A204.1 (cell line): ENCODE data around the gene KCNN1.
"Not testable (repeated sequence)": the region's sequence is repeated elsewhere in the genome, so short reads cannot be mapped to it uniquely, and the experiment has no call there.

Source experiments
- FAIRE-seq: peaks from 2 replicates; lab custom pipeline; 2012; peaks lifted over from hg19 to GRCh38; lab: Jason Lieb, UNC

KCNN1 gene

DNA sequence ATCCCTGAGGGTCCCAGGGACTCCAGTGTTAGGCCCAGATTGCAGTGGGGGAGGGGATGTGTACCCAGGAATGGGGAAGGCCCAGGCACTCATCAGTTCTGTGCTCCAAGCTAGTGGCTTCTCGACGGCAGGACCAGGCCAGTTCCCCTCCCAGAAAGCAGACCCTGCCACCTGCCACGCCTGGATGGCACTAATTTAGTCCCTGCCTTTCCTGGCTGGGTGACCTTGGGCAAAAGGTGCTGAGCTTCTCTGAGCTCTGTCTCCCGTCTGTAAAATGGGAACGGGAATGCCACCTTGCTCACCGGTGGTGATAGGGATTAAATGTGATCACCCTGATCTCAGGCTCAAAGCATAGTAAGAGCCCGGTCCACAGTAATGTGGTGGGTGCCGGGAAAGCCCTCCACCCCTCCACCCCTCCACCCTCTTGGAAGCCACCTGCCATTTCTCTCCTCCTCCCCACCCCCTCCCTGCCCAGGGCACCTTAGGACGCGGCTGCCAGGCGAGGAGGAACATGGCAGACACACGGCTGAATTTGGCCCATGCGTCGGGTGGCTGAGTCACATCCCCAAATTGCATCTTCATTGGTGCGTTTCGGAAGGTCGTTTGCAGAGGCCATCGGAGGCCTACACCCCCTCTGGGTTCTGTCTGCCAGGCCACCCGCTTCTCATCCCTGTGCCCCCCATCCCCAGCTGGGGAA is 2.3 kb downstream of the KCNN1 start:
- no peak for FAIRE-seq

GRCh38 chr19:17972230-17972629 is 5.3 kb downstream of the KCNN1 start:
- FAIRE-seq, result no peak

DNA sequence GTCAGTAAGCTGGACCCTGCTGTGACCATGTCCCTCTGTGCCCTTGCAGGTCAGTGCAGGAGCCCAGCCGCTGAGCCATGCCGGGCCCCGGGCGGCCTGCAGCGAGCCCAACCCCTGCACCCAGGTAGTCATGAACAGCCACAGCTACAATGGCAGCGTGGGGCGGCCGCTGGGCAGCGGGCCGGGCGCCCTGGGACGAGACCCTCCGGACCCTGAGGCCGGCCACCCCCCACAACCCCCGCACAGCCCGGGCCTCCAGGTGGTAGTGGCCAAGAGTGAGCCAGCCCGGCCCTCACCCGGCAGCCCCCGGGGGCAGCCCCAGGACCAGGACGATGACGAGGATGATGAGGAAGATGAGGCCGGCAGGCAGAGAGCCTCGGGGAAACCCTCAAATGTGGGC is 6.9 kb downstream of the KCNN1 start:
- no peak for FAIRE-seq

GRCh38 chr19:17974551-17974950 is 7.6 kb downstream of the KCNN1 start:
- no peak for FAIRE-seq

DNA sequence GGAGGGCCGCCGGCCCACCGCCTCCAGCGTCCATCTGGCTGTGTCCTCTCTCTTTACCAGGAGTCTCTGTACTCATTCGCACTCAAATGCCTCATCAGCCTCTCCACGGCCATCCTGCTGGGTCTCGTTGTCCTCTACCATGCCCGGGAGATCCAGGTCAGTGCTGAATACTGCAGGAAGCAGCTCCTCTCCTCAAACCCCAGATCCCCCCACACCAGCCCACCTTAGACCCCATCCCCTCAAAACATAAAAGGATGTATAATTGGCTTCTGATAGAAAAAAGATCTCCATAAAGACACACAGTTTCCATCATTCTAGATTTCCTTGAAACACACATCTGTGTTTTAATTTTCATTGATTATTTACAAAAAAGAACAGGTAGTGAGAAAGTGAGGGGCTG is 8.1 kb downstream of the KCNN1 start:
- no peak for FAIRE-seq

DNA sequence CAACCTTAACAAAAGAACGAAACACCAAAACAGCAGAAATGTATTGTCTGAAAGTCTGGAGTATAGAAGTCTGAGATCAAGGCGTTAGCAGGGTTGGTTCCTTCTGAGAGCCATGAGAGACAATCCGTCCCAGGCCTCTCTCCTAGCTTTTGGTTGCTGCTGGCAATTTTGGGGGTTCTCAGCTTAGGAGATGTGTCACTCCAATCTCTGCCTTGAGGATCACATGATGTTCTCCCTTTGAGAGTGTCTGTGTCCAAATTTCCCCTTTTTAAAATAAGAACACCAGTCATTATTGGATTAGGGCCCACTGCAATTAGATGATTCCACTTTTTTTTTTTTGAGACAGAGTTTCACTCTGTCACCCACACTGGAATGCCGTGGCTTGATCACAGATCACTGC is 10.1 kb downstream of the KCNN1 start:
- no peak for FAIRE-seq

DNA sequence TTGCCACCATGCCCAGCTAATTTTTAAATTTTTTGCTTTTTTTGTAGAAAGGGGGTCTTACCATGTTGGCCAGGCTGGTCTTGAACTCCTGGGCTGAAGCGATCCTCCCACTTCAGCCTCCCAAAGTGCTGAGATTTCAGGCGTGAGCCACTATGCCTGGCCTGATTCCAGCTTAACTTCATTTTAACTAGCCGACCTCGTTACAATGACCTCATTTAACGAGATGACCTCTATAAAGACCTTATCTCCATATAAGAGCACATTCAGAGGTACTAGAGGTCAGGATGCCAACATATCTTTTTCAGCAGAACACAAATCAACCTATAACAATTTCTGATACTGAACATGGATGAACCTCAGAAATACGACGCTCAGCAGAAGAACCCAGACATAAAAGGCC is 10.6 kb downstream of the KCNN1 start:
- FAIRE-seq, result no peak

DNA sequence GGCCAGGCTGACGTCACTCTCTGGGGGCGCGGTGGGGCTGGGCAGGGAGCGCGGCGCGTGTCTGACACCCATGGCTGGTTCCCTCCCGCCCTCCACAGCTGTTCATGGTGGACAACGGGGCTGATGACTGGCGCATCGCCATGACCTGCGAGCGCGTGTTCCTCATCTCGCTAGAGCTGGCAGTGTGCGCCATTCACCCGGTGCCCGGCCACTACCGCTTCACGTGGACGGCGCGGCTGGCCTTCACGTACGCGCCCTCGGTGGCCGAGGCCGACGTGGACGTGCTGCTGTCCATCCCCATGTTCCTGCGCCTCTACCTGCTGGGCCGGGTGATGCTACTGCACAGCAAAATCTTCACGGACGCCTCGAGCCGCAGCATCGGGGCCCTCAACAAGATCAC is 14.7 kb downstream of the KCNN1 start:
- FAIRE-seq, result no peak

DNA sequence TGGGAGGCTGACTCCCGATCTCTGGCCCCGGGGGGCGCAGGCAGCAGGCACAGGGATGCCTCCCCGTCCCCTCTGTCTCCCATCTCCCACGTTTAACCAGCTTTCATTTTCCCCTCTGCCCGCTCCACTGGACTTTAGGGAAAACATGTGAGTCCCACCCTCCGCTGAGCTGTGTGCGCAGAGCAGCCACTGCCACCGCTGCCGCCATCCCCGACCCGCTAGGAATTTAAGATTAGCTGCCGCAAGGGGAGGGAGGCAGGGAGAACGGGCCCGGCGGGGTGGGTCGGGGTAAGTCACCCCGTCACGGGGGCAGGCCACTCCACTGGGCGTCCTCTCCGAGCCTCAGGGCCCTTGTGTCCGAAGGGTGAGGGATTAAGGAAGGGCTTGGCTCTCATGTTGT is 15.5 kb downstream of the KCNN1 start:
- no peak for FAIRE-seq

DNA sequence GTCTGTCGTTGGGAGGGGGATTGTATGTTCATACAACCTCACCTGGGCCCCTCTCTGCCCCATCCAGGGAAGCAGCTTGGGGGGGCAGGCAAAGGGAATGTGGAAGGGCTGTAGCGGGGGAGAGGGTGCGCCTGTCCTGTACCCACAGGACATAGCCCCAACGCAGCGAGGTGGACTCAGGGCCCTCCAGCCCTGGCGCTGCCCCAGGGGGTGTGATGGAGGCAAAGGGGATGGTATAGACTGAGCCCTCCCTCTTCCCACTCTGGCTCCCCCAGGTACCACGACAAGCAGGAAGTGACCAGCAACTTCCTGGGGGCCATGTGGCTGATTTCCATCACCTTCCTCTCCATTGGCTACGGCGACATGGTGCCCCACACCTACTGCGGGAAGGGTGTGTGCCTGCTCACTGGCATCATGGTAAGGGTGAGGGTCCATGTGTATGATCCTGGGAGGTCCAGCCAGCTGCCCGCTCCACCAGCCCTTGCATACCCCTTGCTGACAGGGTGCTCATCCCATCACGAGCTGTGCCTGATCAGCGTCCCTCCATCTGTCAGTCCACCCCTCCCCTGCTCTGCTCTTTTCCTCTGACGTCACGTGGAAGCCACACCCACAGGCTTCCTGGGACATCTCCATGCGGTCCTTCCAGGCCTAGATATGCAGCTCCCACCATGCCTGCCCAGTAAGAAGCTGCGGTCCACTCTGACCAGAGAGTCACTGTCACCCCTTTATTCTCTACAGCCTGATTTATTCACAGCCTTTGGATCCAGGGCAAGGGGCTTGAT is 18.3 kb downstream of the KCNN1 start:
- FAIRE-seq, result no peak

DNA sequence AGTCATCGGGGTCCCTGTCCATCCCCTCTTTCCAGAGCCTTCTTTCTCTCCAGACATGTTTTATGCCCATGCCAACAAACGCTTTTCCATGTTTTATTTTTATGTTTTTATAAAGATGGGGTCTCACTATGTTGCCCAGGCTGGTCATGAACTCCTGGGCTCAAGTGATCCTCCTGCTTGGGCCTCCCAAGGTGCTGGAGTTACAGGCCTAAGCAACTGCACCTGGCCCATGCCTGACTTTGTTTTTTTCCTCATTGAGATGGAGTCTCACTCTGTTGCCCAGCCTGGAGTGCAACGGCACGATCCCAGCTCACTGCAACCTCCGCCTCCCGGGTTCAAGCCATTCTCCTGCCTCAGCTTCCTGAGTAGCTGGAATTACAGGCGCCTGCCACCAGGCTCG is 19.7 kb downstream of the KCNN1 start:
- FAIRE-seq, result not testable (repeated sequence)

- FAIRE-seq, result no peak
Observed at GRCh38 chr19:17988161-17988560, 21.3 kb downstream of the KCNN1 start.

DNA sequence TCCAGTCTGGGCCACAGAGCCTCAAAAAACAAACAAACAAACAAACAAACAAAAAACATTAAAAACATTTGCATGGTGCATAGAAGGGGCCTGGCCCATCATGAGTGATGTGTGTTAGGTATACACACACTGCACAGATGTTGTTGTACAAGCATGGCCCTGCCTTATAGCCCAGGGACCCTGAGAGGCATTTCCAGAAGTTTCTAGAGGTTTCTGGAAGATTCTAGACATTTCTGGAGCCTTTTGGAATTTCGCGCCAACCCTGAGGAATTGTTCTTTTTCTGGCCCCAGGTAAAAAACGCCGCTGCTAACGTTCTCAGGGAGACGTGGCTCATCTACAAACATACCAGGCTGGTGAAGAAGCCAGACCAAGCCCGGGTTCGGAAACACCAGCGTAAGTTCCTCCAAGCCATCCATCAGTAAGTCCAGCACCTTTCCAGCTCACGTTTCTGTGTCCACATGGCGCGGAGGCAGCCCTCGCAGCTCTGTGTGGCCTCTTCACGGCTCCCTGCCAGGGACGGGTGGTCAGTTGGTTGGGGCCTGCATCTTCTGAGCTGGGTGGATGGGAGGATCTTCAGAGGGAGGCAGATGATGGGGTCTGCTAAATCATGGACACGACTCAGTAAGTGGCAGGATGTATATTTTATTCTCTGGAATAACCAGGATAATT is 22.7 kb downstream of the KCNN1 start:
- no peak for FAIRE-seq

DNA sequence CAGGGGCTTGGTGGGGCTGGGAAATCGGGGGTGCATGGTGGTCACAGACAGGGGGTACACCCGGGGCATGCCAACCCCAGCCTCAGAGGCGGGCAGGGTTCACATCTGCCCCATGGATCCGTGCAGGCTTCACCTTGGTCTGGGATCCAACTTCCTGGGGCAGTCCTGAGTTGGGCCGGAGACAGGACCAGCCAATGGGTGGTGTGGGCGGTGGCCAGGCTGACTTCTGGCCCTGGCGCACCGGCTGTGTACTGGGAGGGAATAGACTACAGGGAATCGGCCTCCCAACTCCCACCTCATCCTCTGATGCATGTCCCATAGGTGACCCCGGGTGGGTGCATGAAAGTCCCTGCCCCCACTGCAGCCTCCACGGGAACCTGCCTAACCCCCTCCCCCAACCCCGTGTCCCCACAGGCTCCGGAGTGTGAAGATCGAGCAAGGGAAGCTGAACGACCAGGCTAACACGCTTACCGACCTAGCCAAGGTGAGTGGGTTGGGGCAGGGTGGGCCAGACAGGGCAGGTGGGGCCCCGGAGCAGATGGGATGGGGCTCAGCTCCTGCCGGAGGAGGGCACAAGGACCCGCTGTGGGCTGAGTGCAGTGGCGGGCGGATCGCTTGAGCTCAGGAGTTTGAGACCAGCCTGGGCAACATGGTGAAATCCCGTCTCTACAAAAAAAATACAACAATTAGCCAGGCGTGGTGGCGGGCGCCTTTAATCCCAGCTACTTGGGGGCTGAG is 26.3 kb downstream of the KCNN1 start:
- no peak for FAIRE-seq

DNA sequence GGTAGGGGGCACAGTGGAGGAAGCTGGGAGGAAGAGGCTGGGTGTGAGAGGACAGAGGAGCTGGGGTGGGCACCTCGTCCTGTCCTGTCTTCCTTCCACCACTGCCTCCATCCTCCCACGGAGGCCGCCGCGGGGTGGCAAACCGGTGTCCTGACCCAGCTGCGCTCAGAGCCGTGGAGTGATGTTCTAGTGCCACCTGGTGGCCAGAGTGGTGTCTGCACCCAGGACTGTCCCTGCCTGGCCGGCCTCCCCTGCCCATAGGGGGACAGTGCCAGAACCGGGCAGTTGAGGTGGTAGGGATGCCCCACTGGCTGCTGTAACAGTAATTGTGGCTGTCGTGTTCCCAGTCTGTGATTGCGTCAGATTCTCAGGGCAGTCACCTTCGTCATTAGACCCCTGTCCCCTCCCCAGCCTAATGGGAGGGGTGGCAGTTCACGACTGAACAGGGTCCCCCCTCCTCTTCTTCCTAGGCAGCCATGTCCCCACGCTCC is 30.0 kb downstream of the KCNN1 start:
- FAIRE-seq, result no peak

GRCh38 chr19:17997969-17998826 is 31.3 kb downstream of the KCNN1 start:
- no peak for FAIRE-seq

DNA sequence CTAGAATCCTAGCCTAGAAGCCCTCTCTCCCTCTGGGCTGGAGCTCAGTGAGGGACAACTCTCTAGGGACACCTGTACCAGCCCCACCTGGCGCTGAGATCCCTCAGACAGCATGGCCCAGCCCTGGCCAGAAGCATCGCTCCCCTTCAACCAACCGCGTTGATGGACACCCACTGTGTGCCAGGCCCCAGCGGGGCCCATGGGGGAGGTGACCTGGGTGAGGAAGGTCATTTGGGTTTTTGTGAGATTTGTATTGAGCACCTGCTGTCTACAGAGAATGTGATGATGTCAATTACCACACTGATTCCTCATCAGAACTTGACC is 31.9 kb downstream of the KCNN1 start:
- FAIRE-seq, result no peak

GRCh38 chr19:17999684-18000479 is 33.0 kb downstream of the KCNN1 start:
- no peak for FAIRE-seq

DNA sequence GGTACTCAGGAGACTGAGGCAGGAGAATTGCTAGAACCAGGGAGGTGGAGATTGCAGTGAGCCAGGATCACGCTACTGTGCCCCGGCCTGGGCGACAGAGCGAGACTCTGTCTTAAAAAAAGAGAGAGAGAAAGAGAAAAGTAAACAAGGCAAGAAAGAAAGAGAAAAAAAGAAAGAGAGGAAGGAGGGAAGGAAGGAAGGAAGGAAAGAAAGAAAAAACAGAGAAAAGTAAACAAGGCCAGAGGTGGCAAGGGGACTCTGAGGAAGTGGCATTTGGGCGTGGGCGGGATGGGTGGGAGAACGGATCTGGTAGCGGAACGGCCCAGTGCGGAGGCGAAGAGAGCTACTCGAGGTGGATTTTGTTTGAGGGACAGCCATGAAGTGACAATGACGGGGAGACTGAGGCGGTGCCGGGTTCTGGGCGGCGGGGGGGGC is 33.6 kb downstream of the KCNN1 start:
- no peak for FAIRE-seq

DNA sequence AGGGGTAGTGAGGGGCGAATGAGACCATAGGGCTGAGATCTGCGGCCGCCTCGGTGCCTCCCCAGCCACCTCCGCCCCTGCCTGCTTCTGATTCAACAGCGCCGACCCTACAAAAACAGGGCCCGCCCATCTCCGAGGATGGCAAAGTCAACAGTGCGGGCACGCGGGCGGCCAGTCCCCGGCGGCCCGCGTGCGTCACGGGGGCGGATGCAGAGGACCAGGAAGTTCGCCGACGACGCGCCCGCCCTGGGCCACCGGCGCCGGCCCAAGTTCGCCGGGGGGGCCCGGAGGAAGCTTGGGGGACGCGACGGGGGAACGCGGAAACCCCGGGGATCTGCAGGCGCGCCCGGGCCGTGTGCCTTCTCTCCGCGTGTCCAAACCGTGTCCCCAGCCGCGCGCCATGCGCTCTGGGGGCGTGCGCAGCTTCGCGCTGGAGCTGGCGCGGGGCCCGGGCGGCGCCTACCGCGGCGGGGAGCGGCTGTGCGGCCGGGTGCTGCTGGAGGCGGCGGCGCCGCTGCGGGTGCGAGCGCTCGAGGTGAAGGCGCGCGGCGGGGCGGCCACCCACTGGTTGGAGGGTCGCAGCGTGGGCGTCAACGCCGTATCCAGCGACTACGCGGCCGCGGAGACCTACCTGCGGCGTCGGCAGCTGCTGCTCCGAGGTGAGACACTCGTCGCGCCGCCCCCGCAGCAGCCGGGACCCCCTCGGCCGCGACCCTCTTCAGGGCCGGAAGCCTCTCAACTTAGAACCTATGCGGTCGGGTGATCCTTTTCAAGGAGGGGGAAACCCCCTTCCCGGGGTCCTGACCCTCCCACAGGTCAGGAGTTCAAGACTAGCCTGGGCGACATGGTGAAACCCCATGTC is 34.2 kb downstream of the KCNN1 start:
- FAIRE-seq, result no peak
